Subcutaneous adipose tissue (tissue), 4 donors: ENCODE measurements around the gene SYNC. TPM values are rescaled to one million over a fixed set of nuclear protein-coding genes. Genes with fewer than 3 reads are reported as not detected.

Source experiments
- total RNA-seq, 4 donors: library from RNA; depleted of rRNA; stranded (reverse); fragments of >200 nt; gene quantifications; one replicate each; pipeline ENCODE4 v1.1.0, GENCODE V29; 2016
- TF ChIP-seq, protein P1 (sequence below): fragments of 450-650 bp; IDR thresholded peaks from one replicate; pipeline ENCODE4 v1.5.1; 2016; ENCODE audit warnings: low read depth, mild to moderate bottlenecking, control low read depth, antibody characterized with exemption, moderate library complexity

Gene SYNC
- total RNA-seq, 4 donors from 2014 or later = 13.3 to 29.7 (median 18.6) TPM

DNA sequence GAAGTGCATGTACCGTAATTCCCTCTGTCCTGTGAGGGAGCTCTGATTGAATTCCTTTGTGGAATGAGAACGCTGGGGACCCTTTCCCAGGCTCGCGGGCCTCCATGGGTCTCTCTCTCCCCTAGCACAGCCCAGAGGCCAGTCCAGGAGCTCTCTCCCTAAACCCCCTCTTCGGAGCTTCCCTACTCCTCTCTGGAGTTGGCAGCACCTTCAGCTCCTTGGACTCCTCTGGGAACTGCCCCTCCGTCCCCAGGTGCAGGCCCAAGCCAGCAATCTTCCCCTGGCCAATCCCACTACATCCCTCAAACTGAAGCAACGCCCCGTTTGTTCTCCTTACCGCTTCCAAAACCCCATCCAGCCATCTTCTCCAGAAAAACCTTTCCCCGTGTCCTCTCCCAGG lies 10.5 kb upstream of the SYNC start:
- TF ChIP-seq, protein P1, sequence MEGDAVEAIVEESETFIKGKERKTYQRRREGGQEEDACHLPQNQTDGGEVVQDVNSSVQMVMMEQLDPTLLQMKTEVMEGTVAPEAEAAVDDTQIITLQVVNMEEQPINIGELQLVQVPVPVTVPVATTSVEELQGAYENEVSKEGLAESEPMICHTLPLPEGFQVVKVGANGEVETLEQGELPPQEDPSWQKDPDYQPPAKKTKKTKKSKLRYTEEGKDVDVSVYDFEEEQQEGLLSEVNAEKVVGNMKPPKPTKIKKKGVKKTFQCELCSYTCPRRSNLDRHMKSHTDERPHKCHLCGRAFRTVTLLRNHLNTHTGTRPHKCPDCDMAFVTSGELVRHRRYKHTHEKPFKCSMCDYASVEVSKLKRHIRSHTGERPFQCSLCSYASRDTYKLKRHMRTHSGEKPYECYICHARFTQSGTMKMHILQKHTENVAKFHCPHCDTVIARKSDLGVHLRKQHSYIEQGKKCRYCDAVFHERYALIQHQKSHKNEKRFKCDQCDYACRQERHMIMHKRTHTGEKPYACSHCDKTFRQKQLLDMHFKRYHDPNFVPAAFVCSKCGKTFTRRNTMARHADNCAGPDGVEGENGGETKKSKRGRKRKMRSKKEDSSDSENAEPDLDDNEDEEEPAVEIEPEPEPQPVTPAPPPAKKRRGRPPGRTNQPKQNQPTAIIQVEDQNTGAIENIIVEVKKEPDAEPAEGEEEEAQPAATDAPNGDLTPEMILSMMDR = no peak

DNA sequence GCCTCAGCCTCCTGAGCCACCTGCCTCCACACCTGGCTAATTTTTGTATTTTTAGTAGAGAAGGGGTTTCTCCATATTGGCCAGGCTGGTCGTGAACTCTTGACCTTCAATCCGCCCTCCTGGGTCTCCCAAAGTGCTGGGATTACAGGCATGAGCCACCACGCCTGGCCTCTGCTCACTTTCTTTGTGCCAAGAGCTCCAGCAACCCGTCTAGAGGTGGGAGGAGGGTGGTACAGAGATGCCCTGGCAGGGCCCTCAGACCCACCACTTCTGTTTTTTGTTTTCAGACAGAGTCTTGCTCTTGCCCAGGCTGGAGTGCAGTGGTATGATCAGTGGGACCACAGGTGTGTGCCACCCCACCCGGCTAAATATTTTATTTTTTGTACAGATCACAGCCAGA lies 6.9 kb upstream of the SYNC start:
- TF ChIP-seq, protein P1 = no peak

DNA sequence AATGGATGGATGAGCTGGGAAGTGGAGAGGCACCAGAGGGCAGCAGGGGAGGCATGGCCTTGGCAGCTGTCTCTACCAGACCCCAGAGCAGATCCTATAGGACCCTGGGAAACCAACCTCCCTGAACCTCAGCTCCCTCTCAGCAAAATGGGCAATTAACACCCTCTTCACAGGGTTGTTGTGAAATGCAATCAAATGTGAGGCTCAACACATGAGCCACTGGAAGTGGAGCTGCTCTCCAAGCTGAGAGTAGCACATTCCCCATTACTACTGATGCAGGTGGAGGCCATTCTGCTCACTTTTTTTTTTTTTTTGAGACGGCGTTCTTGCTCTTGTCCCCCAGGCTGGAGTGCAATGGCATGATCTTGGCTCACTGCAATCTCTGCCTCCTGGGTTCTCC lies 6.5 kb upstream of the SYNC start:
- TF ChIP-seq, protein P1 = no peak

DNA sequence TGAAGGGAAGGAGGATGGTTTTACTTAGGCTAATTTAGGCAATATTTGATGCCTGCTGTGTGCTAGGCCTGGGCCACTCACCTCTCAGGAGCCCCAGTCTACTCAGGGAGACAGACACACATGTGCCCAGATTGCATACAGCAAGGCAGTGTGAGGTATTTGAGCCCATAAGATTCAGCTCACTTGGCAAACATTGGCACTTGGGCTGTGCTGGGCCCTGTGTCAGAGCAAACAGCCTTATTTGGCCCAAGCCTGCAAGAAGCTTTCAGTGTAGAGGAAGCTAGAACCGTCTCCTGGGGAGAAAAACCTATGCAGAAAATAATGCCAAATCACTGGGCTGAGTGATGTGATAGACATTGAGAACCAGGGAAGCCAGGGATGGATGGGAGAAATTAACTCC lies 3.9 kb upstream of the SYNC start:
- TF ChIP-seq, protein P1 = no peak

DNA sequence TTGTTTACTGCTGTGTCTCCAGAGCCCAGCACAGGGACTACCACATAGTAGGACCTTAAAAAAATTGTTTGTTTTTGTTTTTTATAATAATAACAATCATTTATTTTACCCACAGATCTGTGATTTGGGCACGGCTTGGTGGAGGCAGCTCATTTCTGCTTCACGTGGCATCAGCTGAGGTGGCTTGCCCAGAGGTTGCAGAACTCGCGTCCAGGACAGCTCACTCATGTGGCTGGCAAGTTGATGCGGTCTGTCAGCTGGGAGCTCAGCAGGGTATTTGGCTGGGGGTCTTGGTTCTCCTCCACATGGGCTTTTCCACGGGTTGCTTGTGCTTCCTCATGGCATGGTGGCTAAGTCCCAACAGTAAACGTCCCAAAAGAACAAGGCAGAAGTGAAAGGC lies 2.9 kb upstream of the SYNC start:
- TF ChIP-seq, protein P1 = no peak

DNA sequence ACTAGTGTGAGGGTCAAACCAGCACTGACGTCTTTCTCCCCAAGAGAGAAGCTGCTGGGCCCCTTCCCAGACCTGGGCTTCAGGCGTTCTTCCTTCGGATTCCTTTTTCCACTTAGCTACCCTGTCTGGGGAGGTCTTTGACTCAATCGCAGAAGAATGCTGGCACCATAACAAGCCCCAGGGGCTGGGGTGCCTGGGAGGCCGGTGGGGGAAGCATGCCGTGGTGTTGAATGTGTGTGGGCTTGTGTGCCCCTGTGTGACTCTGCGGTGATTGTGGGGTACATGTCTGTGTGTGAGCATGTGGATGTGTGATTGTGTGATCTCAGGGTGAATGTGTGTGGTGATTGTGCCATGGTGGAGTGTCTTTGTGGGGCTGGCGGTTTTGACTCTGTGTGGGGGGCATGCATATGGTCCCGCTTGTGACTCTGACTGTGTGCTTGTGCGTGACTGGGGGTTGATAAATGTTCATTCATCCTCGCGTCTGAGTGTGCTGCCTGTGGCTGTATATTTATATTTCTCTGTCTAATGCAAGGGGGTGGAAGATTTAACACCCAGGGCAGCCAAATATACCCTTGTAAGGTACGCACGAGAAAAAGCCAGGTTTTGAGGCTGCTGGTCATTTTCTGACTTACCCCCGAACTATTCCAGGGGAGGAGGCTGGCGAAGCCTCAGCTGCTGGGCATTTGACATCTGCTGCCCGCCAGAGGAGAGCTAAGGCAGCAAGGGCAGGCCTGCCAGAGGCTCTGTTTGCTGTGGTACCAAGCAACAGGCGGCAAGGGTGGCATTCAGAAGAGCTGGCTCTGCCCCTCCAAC lies 1.1 kb upstream of the SYNC start:
- TF ChIP-seq, protein P1 = no peak

DNA sequence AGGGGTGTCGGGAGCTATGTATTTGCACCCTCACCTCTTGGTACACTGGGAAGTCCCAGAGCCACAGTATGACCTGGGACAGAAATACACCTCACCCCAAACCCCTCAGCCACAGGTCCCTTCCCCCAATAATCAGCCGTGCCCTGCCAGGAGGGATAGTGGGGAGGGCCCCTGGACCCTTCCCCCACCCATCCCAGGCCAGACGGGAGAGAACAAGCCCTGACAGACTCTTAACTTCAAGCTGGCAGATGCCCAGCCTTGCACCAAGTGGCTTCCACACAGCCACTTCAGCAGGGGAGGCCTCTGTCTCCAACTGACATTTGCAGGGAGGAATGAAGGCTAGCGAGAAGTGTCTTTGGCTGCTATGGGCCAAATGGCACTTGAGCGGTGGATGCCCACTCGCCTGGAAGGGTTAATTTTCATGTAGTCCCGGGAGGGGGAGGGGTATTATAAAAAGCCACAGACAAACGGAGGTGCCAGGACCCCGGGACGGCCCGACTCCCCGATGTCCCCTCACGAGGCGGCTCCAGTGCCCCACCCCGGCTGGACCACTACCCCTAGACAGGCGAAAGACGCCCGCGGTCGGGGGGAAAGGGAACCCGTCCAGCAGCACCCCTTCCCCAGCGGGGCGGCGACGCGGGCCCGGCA lies 495 bp downstream of the SYNC start:
- TF ChIP-seq, protein P1 = no peak
